Activated CD8-positive, alpha-beta T cell treated with anti-CD3 and anti-CD28 coated beads, Interleukin-2, amount 10 ng/mL, durations not matched to agents 7 days and 5 days (primary cell): ENCODE data around the gene ASXL1. TPM values are rescaled to one million over a fixed set of nuclear protein-coding genes. Genes with fewer than 3 reads are reported as not detected.
A peak's percentile ranks its signal among the peaks of the same experiment; 100 is the strongest.

Experiments
- ATAC-seq: fragments of 150-1000 bp; cut with Tn5 transposase; one replicate; pipeline ENCODE4 v1.10.0; 2021; ENCODE audit warnings: moderate library complexity
- CTCF ChIA-PET: fragments of 350-600 bp; sonication (Branson Sonifier 250); formaldehyde crosslinking; loops from one replicate; lab custom pipeline; 2021; ENCODE audit warnings: antibody characterized with exemption; lab: Charles Lee
- POLR2A ChIA-PET: fragments of 350-600 bp; sonication (Branson Sonifier 250); formaldehyde crosslinking; loops from one replicate; lab custom pipeline; 2021; ENCODE audit warnings: antibody characterized with exemption; lab: Charles Lee
- DNase-seq: peaks from one replicate; pipeline ENCODE4 v3.0.0-alpha.2; 2020
- H3K27ac Mint-ChIP-seq: one replicate; pipeline ENCODE4 v1.8.0; 2021; ENCODE audit warnings: mild to moderate bottlenecking, mixed read lengths
- H3K27me3 Mint-ChIP-seq: one replicate; pipeline ENCODE4 v1.8.0; 2021; ENCODE audit warnings: low read depth, mixed read lengths
- H3K36me3 Mint-ChIP-seq: one replicate; pipeline ENCODE4 v1.8.0; 2021; ENCODE audit warnings: low read depth, mixed read lengths
- H3K4me1 Mint-ChIP-seq: one replicate; pipeline ENCODE4 v1.8.0; 2021; ENCODE audit warnings: low read depth, mixed read lengths
- H3K4me3 Mint-ChIP-seq: one replicate; pipeline ENCODE4 v1.8.0; 2021; ENCODE audit warnings: mild to moderate bottlenecking, mixed read lengths
- H3K9me3 Mint-ChIP-seq: one replicate; pipeline ENCODE4 v1.8.0; 2022; ENCODE audit warnings: mixed read lengths; ENCODE audit not compliant: insufficient read depth
- total RNA-seq, 2 experiments: library from RNA; stranded (reverse); gene quantifications; one replicate each; pipeline ENCODE4 v1.2.3, GENCODE V29; 2021

ASXL1 gene
- total RNA-seq, 2 experiments from 2014 or later: 91.7 to 97.4 TPM

DNA sequence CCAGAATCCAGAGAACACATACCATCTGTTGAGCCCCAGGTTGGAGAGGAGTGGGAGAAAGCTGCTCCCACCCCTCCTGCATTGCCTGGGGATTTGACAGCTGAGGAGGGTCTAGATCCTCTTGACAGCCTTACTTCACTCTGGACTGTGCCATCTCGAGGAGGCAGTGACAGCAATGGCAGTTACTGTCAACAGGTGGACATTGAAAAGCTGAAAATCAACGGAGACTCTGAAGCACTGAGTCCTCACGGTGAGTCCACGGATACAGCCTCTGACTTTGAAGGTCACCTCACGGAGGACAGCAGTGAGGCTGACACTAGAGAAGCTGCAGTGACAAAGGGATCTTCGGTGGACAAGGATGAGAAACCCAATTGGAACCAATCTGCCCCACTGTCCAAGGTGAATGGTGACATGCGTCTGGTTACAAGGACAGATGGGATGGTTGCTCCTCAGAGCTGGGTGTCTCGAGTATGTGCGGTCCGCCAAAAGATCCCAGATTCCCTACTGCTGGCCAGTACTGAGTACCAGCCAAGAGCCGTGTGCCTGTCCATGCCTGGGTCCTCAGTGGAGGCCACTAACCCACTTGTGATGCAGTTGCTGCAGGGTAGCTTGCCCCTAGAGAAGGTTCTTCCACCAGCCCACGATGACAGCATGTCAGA, 77.4 kb downstream of the ASXL1 start:
- ChIA-PET POLR2A (no interaction called here), CTCF (no interaction called here)
- Mint-ChIP-seq H3K36me3 (peaks cover 71% of the 10 kb centered on the region), H3K4me1 (peaks cover 17% of the 10 kb centered on the region), H3K9me3 (no peaks in the 10 kb centered on the region), H3K27ac (no peak overlapping the region), H3K27me3 (no peaks in the 10 kb centered on the region), H3K4me3 (no peak overlapping the region)
- DNase-seq: peak; percentile 3
- ATAC-seq: no peak

DNA sequence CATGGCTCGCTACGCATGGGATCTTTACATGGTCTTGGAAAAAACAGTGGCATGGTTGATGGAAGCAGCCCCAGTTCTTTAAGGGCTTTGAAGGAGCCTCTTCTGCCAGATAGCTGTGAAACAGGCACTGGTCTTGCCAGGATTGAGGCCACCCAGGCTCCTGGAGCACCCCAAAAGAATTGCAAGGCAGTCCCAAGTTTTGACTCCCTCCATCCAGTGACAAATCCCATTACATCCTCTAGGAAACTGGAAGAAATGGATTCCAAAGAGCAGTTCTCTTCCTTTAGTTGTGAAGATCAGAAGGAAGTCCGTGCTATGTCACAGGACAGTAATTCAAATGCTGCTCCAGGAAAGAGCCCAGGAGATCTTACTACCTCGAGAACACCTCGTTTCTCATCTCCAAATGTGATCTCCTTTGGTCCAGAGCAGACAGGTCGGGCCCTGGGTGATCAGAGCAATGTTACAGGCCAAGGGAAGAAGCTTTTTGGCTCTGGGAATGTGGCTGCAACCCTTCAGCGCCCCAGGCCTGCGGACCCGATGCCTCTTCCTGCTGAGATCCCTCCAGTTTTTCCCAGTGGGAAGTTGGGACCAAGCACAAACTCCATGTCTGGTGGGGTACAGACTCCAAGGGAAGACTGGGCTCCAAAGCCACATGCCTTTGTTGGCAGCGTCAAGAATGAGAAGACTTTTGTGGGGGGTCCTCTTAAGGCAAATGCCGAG, 78.2 kb downstream of the ASXL1 start:
- no peak overlapping the region for H3K4me3 Mint-ChIP-seq
- H3K4me1 Mint-ChIP-seq: peaks cover 17% of the 10 kb centered on the region
- CTCF ChIA-PET: interaction anchor here (0.8 kb wide), 1 partner anchor 11 kb away, joined by 3 read pairs; no protein-coding TSS in a partner anchor
- H3K36me3 Mint-ChIP-seq: peaks cover 71% of the 10 kb centered on the region
- H3K27ac Mint-ChIP-seq: no peak overlapping the region
- DNase-seq: no peak
- no peaks in the 10 kb centered on the region for H3K9me3 Mint-ChIP-seq
- ATAC-seq: no peak
- no peaks in the 10 kb centered on the region for H3K27me3 Mint-ChIP-seq
- POLR2A ChIA-PET: interaction anchor here (0.6 kb wide), 2 partner anchors 14 to 73 kb away, joined by 3 read pairs; no protein-coding TSS in a partner anchor

DNA sequence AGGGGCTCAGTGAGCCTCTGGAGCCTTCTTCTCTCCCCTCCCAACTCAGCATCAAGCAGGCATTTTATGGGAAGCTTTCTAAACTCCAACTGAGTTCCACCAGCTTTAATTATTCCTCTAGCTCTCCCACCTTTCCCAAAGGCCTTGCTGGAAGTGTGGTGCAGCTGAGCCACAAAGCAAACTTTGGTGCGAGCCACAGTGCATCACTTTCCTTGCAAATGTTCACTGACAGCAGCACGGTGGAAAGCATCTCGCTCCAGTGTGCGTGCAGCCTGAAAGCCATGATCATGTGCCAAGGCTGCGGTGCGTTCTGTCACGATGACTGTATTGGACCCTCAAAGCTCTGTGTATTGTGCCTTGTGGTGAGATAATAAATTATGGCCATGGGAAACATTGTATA, 78.8 kb downstream of the ASXL1 start:
- Mint-ChIP-seq H3K4me1 (peaks cover 17% of the 10 kb centered on the region), H3K4me3 (no peak overlapping the region), H3K9me3 (no peaks in the 10 kb centered on the region), H3K27me3 (no peaks in the 10 kb centered on the region), H3K36me3 (peaks cover 71% of the 10 kb centered on the region), H3K27ac (no peak overlapping the region)
- DNase-seq (no peak), ATAC-seq (no peak)
- ChIA-PET CTCF (interaction anchor here (0.8 kb wide), 1 partner anchor 12 kb away, joined by 3 read pairs; no protein-coding TSS in a partner anchor), POLR2A (interaction anchor here (0.6 kb wide), 3 partner anchors 13 to 74 kb away, joined by 3 to 4 read pairs (median 3); no protein-coding TSS in a partner anchor)

DNA sequence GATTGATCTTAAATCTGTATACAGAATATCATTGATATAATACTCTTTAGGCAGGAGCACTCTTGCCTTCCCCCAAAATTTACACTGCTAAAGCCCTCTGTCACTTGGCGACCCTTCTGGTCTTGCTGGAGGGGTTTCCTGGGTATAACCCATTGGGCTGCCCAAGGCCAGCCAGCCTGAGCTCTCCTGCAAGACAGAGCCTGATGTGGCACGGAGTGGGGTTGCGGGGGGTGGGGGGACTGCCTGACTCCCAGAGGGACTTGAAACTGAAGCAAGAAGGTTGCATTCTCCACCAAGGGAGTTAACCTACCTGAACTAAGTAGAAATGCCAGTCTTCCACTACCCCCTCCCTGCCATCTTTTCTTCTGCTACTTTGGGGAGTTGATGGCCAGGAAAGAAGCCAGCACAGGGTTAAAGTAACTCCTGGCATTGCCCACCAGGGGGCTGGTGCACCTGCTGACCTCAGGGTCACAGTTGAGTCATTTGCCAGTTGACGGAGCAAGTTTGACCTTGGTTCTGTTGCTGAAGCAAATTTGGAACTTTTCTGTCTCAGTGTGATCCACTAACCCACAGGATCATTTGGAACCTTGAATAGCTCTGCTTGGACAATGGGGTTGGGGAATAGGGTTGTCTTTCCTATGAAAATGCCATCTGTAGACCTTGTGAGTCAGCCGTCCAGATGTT, 79.4 kb downstream of the ASXL1 start:
- Mint-ChIP-seq H3K27ac (no peak overlapping the region), H3K9me3 (no peaks in the 10 kb centered on the region), H3K4me3 (no peak overlapping the region), H3K36me3 (peaks cover 69% of the 10 kb centered on the region), H3K27me3 (no peaks in the 10 kb centered on the region), H3K4me1 (peaks cover 17% of the 10 kb centered on the region)
- ChIA-PET CTCF (no interaction called here), POLR2A (interaction anchor here (0.6 to 1.0 kb wide), 4 partner anchors 11 to 74 kb away, joined by 3 to 4 read pairs (median 3); no protein-coding TSS in a partner anchor)
- no peak for ATAC-seq
- no peak for DNase-seq

DNA sequence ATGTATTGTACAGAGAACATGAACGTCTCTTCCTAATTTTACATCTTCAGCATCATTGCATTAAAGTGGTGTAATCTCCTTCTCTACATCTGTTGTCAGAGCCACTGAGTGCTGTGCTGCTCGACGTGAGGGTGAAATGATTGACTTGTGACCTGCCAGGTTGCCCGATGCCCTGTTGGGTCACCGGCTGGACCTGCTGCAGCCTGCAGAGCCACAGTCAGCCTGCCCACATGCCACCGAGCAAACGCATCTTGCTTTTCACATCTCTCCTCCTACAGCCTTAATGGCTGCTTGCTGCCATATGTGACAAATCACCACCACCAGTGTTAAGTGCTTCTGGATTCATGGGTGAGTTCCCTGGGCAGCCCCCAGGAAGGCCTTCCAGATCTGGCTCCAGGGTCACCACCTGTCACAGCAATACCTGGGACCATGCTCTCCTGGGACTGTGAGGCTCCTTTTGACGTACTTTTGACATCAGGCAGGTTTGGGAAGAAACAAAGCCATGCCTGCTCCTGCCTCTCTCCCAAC, 80.3 kb downstream of the ASXL1 start:
- DNase-seq (no peak), ATAC-seq (no peak)
- Mint-ChIP-seq H3K9me3 (no peaks in the 10 kb centered on the region), H3K4me1 (peaks cover 17% of the 10 kb centered on the region), H3K36me3 (peaks cover 60% of the 10 kb centered on the region), H3K4me3 (no peak overlapping the region), H3K27ac (no peak overlapping the region), H3K27me3 (no peaks in the 10 kb centered on the region)
- ChIA-PET POLR2A (interaction anchor here (1.0 kb wide), 1 partner anchor 11 kb away, joined by 3 read pairs; no protein-coding TSS in a partner anchor), CTCF (no interaction called here)

DNA sequence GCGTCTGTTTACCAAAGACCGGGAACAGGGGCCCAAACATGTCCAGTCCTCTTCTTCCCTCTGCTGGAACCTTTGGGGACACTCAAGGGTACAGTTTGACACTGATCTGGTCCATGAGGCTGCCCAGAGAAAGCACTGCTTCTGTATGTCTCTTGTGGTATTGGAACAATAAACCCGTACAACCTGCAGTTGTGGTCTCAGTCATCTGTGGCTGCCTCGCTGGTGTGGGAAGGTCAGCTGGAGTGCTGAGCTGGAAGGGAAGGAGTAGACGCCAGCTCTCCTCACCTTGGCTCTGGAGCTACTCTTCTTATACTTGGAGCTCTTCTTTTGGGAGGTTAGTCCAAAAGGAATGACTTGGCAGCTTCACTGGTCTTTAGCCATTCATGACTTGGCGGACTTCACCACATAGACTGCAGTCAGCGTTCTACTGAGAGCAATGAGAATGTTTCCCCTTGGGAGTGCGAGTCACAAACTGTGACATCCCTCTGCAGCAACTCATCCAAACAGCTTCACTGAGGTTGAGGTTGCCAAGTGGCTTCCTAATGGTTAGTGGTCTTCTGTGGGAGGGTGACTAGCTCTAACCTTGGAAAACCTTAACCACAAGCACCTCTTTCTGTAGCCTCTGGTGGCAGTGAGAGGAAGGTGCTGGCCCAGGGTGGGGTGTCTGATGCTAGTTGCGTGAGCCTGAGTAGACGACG, 81.2 kb downstream of the ASXL1 start:
- POLR2A ChIA-PET: no interaction called here
- Mint-ChIP-seq H3K27me3 (no peaks in the 10 kb centered on the region), H3K27ac (peak overlapping the region; percentile 39), H3K4me1 (peaks cover 22% of the 10 kb centered on the region), H3K4me3 (no peak overlapping the region), H3K9me3 (no peaks in the 10 kb centered on the region), H3K36me3 (peaks cover 54% of the 10 kb centered on the region)
- CTCF ChIA-PET: interaction anchor here (0.7 to 1.1 kb wide), 4 partner anchors 10 to 213 kb away, joined by 3 to 4 read pairs (median 3); no protein-coding TSS in a partner anchor
- DNase-seq: peak; percentile 35
- peak; percentile 42 for ATAC-seq

DNA sequence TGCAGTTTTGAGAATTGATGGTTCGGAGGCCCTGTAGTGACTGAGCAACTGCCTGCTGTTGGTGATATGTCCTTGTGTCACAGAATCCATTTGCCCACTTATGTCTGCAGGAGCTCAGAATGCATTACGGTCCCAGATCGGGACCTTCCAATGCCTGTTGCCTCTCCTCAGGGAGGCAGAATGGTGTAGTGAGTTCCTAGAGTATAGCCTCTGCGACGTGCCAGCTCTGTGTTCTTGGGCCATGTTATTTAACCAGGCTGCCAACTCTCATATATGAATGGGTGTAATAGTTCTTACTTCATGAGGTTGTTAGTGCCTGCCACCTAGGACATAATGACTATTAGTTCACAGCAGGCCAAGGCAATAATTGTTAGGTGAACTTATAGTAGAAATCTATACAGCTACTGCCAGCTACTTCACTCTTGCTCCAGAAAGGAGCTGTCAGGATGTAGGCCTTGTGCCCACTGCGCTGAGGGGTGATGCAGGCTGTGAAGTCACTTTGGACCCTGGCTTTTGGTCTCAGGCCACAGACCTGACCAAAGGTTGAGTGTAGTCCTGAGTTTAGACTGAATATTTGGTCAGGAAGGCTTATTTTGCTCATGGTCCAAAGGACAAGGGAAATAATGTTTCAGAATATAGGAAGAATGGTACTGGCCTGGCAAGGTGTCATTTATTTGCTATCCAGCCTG, 82.1 kb downstream of the ASXL1 start:
- H3K9me3 Mint-ChIP-seq: no peaks in the 10 kb centered on the region
- H3K4me1 Mint-ChIP-seq: peaks cover 22% of the 10 kb centered on the region
- H3K4me3 Mint-ChIP-seq: no peak overlapping the region
- DNase-seq (no peak), ATAC-seq (no peak)
- peaks cover 48% of the 10 kb centered on the region for H3K36me3 Mint-ChIP-seq
- ChIA-PET CTCF (interaction anchor here (1.0 to 1.1 kb wide), 2 partner anchors 9 to 212 kb away, joined by 3 to 4 read pairs; no protein-coding TSS in a partner anchor), POLR2A (no interaction called here)
- no peaks in the 10 kb centered on the region for H3K27me3 Mint-ChIP-seq
- H3K27ac Mint-ChIP-seq: no peak overlapping the region

DNA sequence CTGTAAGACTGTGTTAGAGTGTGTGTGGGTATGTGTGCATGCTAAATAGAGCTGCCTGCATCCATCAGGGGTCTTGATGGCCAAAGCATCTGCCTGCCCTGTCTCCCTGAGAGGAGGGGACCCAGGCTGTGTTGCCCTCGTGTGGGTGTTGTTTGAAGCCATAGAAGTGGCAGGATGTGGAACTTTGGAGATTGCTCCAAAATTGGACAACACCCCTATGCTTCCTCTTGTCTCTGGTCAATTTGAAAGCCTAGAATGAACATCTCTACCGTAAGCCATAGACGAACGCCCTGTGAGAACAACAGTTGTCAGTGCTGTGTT, 82.6 kb downstream of the ASXL1 start:
- peak overlapping the region; percentile 23 for H3K27ac Mint-ChIP-seq
- no peak for DNase-seq
- no peak for ATAC-seq
- peaks cover 47% of the 10 kb centered on the region for H3K36me3 Mint-ChIP-seq
- POLR2A ChIA-PET: no interaction called here
- no peak overlapping the region for H3K4me3 Mint-ChIP-seq
- H3K27me3 Mint-ChIP-seq: no peaks in the 10 kb centered on the region
- CTCF ChIA-PET: no interaction called here
- H3K9me3 Mint-ChIP-seq: no peaks in the 10 kb centered on the region
- H3K4me1 Mint-ChIP-seq: peaks cover 26% of the 10 kb centered on the region

DNA sequence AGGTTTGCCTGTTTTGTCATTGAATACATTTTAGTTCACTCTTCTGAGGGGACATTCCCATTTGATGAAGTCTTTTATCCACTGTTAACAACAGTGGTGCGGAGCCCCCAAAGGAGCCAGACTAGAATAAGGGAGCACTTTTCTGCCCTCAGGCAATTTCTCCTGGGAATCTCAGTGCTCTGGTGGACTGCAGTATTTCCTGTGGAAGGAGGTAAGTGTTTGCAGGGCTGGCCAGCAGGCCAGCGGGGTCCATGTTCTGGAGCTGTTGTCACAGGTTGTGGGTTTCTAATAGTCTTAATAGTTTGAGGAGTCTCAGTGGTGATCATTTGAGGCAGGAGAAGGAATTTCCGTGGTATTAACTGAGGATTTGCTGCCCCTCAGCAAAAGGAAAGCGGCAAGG, 83.5 kb downstream of the ASXL1 start:
- no peaks in the 10 kb centered on the region for H3K27me3 Mint-ChIP-seq
- H3K4me1 Mint-ChIP-seq: peaks cover 26% of the 10 kb centered on the region
- no peak overlapping the region for H3K27ac Mint-ChIP-seq
- no peak for ATAC-seq
- no peak for DNase-seq
- H3K9me3 Mint-ChIP-seq: no peaks in the 10 kb centered on the region
- CTCF ChIA-PET: no interaction called here
- POLR2A ChIA-PET: no interaction called here
- no peak overlapping the region for H3K4me3 Mint-ChIP-seq
- H3K36me3 Mint-ChIP-seq: peaks cover 41% of the 10 kb centered on the region

DNA sequence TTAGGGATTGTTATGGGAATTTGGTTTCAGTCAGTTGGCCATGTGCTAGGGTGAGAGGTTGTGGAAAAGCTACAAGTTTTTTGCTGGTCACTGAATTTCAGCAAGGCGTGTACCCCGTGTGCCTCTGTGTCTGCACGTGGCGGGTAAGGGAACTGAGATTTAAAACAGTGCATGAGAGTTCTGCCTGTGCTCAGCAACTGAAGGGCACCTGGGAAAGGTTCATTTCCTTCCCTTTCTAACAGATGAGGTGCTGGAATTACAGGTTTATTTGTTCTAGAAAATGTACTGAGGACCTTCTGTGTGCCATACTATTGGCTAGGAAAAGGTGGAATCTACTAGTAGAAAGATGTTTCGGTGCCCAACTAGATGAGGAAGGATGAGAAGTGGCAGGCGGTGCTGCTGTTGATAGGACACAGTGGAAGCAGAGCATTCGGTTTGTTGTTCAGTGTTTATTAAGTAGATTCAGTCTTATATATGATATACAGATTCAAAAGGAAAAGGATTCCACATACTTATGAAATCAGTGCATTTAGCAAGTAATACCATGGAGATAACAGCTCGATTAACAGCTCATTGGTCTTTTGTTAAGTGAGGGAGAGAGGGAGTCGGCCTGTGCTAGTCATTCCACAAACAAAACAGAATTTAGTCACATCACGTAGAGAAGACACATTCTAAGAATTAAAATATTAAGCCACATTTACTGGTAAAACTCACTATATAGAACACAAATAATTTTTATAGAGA, 84.7 kb downstream of the ASXL1 start:
- no peak overlapping the region for H3K27ac Mint-ChIP-seq
- ATAC-seq (no peak), DNase-seq (no peak)
- POLR2A ChIA-PET: no interaction called here
- H3K9me3 Mint-ChIP-seq: no peaks in the 10 kb centered on the region
- CTCF ChIA-PET: interaction anchor here (1.7 kb wide), 1 partner anchor 42 kb away, joined by 5 read pairs; no protein-coding TSS in a partner anchor
- H3K4me3 Mint-ChIP-seq: no peak overlapping the region
- peaks cover 43% of the 10 kb centered on the region for H3K36me3 Mint-ChIP-seq
- H3K27me3 Mint-ChIP-seq: no peaks in the 10 kb centered on the region
- H3K4me1 Mint-ChIP-seq: peaks cover 26% of the 10 kb centered on the region
